ENCODE data around the gene ZNF157. TPM values are rescaled to one million over a fixed set of nuclear protein-coding genes. Genes with fewer than 3 reads are reported as not detected.
"Not testable (repeated sequence)": the region's sequence is repeated elsewhere in the genome, so short reads cannot be mapped to it uniquely, and the experiment has no call there.

ZNF157 gene
- total RNA-seq, 2 donors from 2014 or later, result 0.97 to 1.3 TPM

GRCh38 chrX:47327902-47328301 lies 42.5 kb upstream of the ZNF157 start:
- WGBS, 2 experiments (ENCODE audit: insufficient coverage in 1 of 2, insufficient read length in 1 of 2), result 83% methylated on average over 5 of the region's 6 CpGs; no CpG with 5 or more reads in 1 of the 2 experiments
- Histone ChIP-seq H3K27me3 (ENCODE audit: control insufficient read depth, insufficient read depth, low read length, poor library complexity, severe bottlenecking) (no peaks in the 10 kb centered on the region), H3K4me3 (ENCODE audit: low read length) (no peak overlapping the region), H3K36me3 (ENCODE audit: control insufficient read depth, insufficient read depth, low read length) (no peaks in the 10 kb centered on the region), H3K9me3 (ENCODE audit: control insufficient read depth, low read length) (no peaks in the 10 kb centered on the region), H3K9ac (ENCODE audit: extremely low read depth, low read length, poor library complexity, severe bottlenecking) (no peak overlapping the region), H3K27ac (ENCODE audit: low read depth, low read length) (no peak overlapping the region), H3K4me1 (ENCODE audit: control insufficient read depth, insufficient read depth, low read length) (no peaks in the 10 kb centered on the region)
- no peaks in the 10 kb centered on the region for H3K36me3 Mint-ChIP-seq (ENCODE audit: low read depth)
- DNase-seq, result no peak
- H3K27me3 Mint-ChIP-seq (ENCODE audit: insufficient read depth), result no peaks in the 10 kb centered on the region
- TF ChIP-seq CTCF (conservative IDR thresholded peaks at IDR 0.05), result no peak
- peaks cover 42% of the 10 kb centered on the region for H3K9me3 Mint-ChIP-seq
- no peaks in the 10 kb centered on the region for H3K4me1 Mint-ChIP-seq
- H3K4me3 Mint-ChIP-seq, result no peak overlapping the region
- no peak overlapping the region for H3K27ac Mint-ChIP-seq

- WGBS, 2 experiments (ENCODE audit: insufficient coverage in 1 of 2, insufficient read length in 1 of 2), result 83 to 91% methylated on average over 1 to 5 of the region's 5 CpGs
- H3K9me3 Mint-ChIP-seq, result peaks cover 45% of the 10 kb centered on the region
- not testable (repeated sequence) for H3K27ac Mint-ChIP-seq; H3K4me1 Mint-ChIP-seq; H3K9ac ChIP-seq (ENCODE audit: extremely low read depth, low read length, poor library complexity, severe bottlenecking); H3K4me3 ChIP-seq (ENCODE audit: low read length); H3K27me3 ChIP-seq (ENCODE audit: control insufficient read depth, insufficient read depth, low read length, poor library complexity, severe bottlenecking); H3K27me3 Mint-ChIP-seq (ENCODE audit: insufficient read depth); DNase-seq; H3K27ac ChIP-seq (ENCODE audit: low read depth, low read length); H3K9me3 ChIP-seq (ENCODE audit: control insufficient read depth, low read length); H3K4me1 ChIP-seq (ENCODE audit: control insufficient read depth, insufficient read depth, low read length); H3K4me3 Mint-ChIP-seq; H3K36me3 ChIP-seq (ENCODE audit: control insufficient read depth, insufficient read depth, low read length); H3K36me3 Mint-ChIP-seq (ENCODE audit: low read depth)
Observed at GRCh38 chrX:47332729-47333128, 37.6 kb upstream of the ZNF157 start.

GRCh38 chrX:47351706-47352105 lies 18.7 kb upstream of the ZNF157 start:
- Histone ChIP-seq H3K9me3 (ENCODE audit: control insufficient read depth, low read length) (no peaks in the 10 kb centered on the region), H3K9ac (ENCODE audit: extremely low read depth, low read length, poor library complexity, severe bottlenecking) (no peak overlapping the region), H3K27me3 (ENCODE audit: control insufficient read depth, insufficient read depth, low read length, poor library complexity, severe bottlenecking) (no peaks in the 10 kb centered on the region), H3K27ac (ENCODE audit: low read depth, low read length) (no peak overlapping the region), H3K4me1 (ENCODE audit: control insufficient read depth, insufficient read depth, low read length) (no peaks in the 10 kb centered on the region), H3K36me3 (ENCODE audit: control insufficient read depth, insufficient read depth, low read length) (no peaks in the 10 kb centered on the region), H3K4me3 (ENCODE audit: low read length) (no peak overlapping the region)
- Mint-ChIP-seq H3K27me3 (ENCODE audit: insufficient read depth) (no peaks in the 10 kb centered on the region), H3K9me3 (peaks cover 58% of the 10 kb centered on the region), H3K27ac (no peak overlapping the region), H3K4me3 (no peak overlapping the region), H3K36me3 (ENCODE audit: low read depth) (no peaks in the 10 kb centered on the region), H3K4me1 (no peaks in the 10 kb centered on the region)
- WGBS, 2 experiments (ENCODE audit: insufficient coverage in 1 of 2, insufficient read length in 1 of 2), result 95% methylated on average over 3 of the region's 4 CpGs; no CpG with 5 or more reads in 1 of the 2 experiments
- no peak for DNase-seq
- TF ChIP-seq CTCF (conservative IDR thresholded peaks at IDR 0.05), result no peak
